HCEC 1CT (cell line): Measurements from ENCODE around the gene ASB8.
A peak's percentile ranks its signal among the peaks of the same experiment; 100 is the strongest.

Experiments
- DNase-seq: peaks from one replicate; pipeline ENCODE4 v3.0.0-alpha.2; 2017

Gene ASB8

GRCh38 chr12:48157018-48157888, at the start of gene ASB8:
Gene ASB8 (minus strand): TSS chr12:48157515. CDS start chr12:48153496, 4,019 bp downstream.
- DNase-seq, result peak; percentile 98

GRCh38 chr12:48203192-48203591, 45.9 kb upstream of the ASB8 start, which contains the start of gene OR10AD1:
Gene OR10AD1 (minus strand): TSS chr12:48203292. CDS start chr12:48203292, 0 bp downstream.
- DNase-seq, result no peak

- DNase-seq, result no peak
Measured at GRCh38 chr12:48202766-48203165, 45.5 kb upstream of the ASB8 start.

GRCh38 chr12:48201516-48201915, 44.2 kb upstream of the ASB8 start:
- DNase-seq, result no peak

- no peak for DNase-seq
Measured at GRCh38 chr12:48201091-48201490, 43.8 kb upstream of the ASB8 start.

- DNase-seq, result peak; percentile 73
Measured at GRCh38 chr12:48199774-48200221, 42.5 kb upstream of the ASB8 start.

- no peak for DNase-seq
Measured at GRCh38 chr12:48198985-48199384, 41.7 kb upstream of the ASB8 start.

GRCh38 chr12:48198672-48198971, 41.3 kb upstream of the ASB8 start:
- no peak for DNase-seq

GRCh38 chr12:48197971-48198671, 40.8 kb upstream of the ASB8 start:
- peak; percentile 96 for DNase-seq

- peak; percentile 72 for DNase-seq
Measured at GRCh38 chr12:48197549-48197970, 40.2 kb upstream of the ASB8 start.

GRCh38 chr12:48194799-48195201, 37.5 kb upstream of the ASB8 start:
- DNase-seq, result no peak

- DNase-seq, result no peak
Measured at GRCh38 chr12:48193623-48194022, 36.3 kb upstream of the ASB8 start.

GRCh38 chr12:48192861-48193260, 35.5 kb upstream of the ASB8 start:
- DNase-seq, result no peak

- no peak for DNase-seq
Measured at GRCh38 chr12:48191096-48191495, 33.8 kb upstream of the ASB8 start.

- peak; percentile 45 for DNase-seq
Measured at GRCh38 chr12:48189331-48190125, 32.2 kb upstream of the ASB8 start.

GRCh38 chr12:48187916-48188695, 30.8 kb upstream of the ASB8 start:
- DNase-seq, result no peak

GRCh38 chr12:48185181-48185919, 28.0 kb upstream of the ASB8 start:
- no peak for DNase-seq

- no peak for DNase-seq
Measured at GRCh38 chr12:48184549-48184922, 27.2 kb upstream of the ASB8 start.

GRCh38 chr12:48183876-48184548, 26.7 kb upstream of the ASB8 start:
- no peak for DNase-seq

- DNase-seq, result peak; percentile 80
Measured at GRCh38 chr12:48183091-48183875, 26.0 kb upstream of the ASB8 start, which contains the start of gene CCDC184. Gene CCDC184 (plus strand): TSS chr12:48183644. CDS start chr12:48184123, 479 bp downstream.
